ENCODE measurements around the gene ANO6. TPM values are rescaled to one million over a fixed set of nuclear protein-coding genes. Genes with fewer than 3 reads are reported as not detected.

The ANO6 gene
- total RNA-seq, 1 donor from 2014 or later: 35.0 TPM

- Mint-ChIP-seq H3K9me3 (no peaks in the 10 kb centered on the region), H3K4me3 (no peak overlapping the region), H3K4me1 (ENCODE audit: unreplicated experiment) (peaks cover 5% of the 10 kb centered on the region), H3K27ac (no peak overlapping the region), H3K36me3 (peaks cover 32% of the 10 kb centered on the region), H3K27me3 (no peaks in the 10 kb centered on the region)
- TF ChIP-seq CTCF (conservative IDR thresholded peaks at IDR 0.05): no peak
- DNase-seq (ENCODE audit: extremely low spot score, unreplicated experiment): no peak
Observed at GRCh38 chr12:45431126-45431525, 215.2 kb downstream of the ANO6 start.

- no peaks in the 10 kb centered on the region for H3K9me3 Mint-ChIP-seq
- H3K27ac Mint-ChIP-seq: no peak overlapping the region
- no peaks in the 10 kb centered on the region for H3K27me3 Mint-ChIP-seq
- H3K4me1 Mint-ChIP-seq (ENCODE audit: unreplicated experiment): peaks cover 5% of the 10 kb centered on the region
- no peak for DNase-seq (ENCODE audit: extremely low spot score, unreplicated experiment)
- no peak for TF ChIP-seq CTCF (conservative IDR thresholded peaks at IDR 0.05)
- no peak overlapping the region for H3K4me3 Mint-ChIP-seq
- peaks cover 18% of the 10 kb centered on the region for H3K36me3 Mint-ChIP-seq
Observed at GRCh38 chr12:45432710-45433109, 216.8 kb downstream of the ANO6 start.

GRCh38 chr12:45433441-45433868 is 217.6 kb downstream of the ANO6 start:
- H3K4me3 Mint-ChIP-seq: peak overlapping the region; percentile 10

GRCh38 chr12:45434094-45434493 is 218.2 kb downstream of the ANO6 start:
- Mint-ChIP-seq H3K9me3 (no peaks in the 10 kb centered on the region), H3K36me3 (peaks cover 14% of the 10 kb centered on the region)

More at GRCh38 chr12:45433441-45433868, 217.6 kb downstream of the ANO6 start:
- Mint-ChIP-seq H3K27me3 (no peaks in the 10 kb centered on the region), H3K36me3 (peaks cover 18% of the 10 kb centered on the region), H3K4me1 (ENCODE audit: unreplicated experiment) (peaks cover 5% of the 10 kb centered on the region), H3K9me3 (no peaks in the 10 kb centered on the region), H3K27ac (peak overlapping the region; percentile 66)
- no peak for TF ChIP-seq CTCF (conservative IDR thresholded peaks at IDR 0.05)
- no peak for DNase-seq (ENCODE audit: extremely low spot score, unreplicated experiment)

GRCh38 chr12:45435945-45436710 is 220.2 kb downstream of the ANO6 start:
- peaks cover 5% of the 10 kb centered on the region for H3K4me1 Mint-ChIP-seq (ENCODE audit: unreplicated experiment)
- no peak for DNase-seq (ENCODE audit: extremely low spot score, unreplicated experiment)

More at GRCh38 chr12:45434094-45434493, 218.2 kb downstream of the ANO6 start:
- Mint-ChIP-seq H3K27ac (peak overlapping the region; percentile 66), H3K4me3 (no peak overlapping the region), H3K27me3 (no peaks in the 10 kb centered on the region), H3K4me1 (ENCODE audit: unreplicated experiment) (peaks cover 5% of the 10 kb centered on the region)
- DNase-seq (ENCODE audit: extremely low spot score, unreplicated experiment): no peak
- no peak for TF ChIP-seq CTCF (conservative IDR thresholded peaks at IDR 0.05)

More at GRCh38 chr12:45435945-45436710, 220.2 kb downstream of the ANO6 start:
- H3K9me3 Mint-ChIP-seq: no peaks in the 10 kb centered on the region
- H3K27me3 Mint-ChIP-seq: no peaks in the 10 kb centered on the region
- peaks cover 4% of the 10 kb centered on the region for H3K36me3 Mint-ChIP-seq
- peak overlapping the region; percentile 31 for H3K27ac Mint-ChIP-seq
- no peak for TF ChIP-seq CTCF (conservative IDR thresholded peaks at IDR 0.05)
- no peak overlapping the region for H3K4me3 Mint-ChIP-seq
